Measurements from ENCODE around the gene THAP2. TPM values are rescaled to one million over a fixed set of nuclear protein-coding genes. Genes with fewer than 3 reads are reported as not detected.

THAP2 gene
- total RNA-seq, 1 experiment from 2014 or later: 3.7 TPM

DNA sequence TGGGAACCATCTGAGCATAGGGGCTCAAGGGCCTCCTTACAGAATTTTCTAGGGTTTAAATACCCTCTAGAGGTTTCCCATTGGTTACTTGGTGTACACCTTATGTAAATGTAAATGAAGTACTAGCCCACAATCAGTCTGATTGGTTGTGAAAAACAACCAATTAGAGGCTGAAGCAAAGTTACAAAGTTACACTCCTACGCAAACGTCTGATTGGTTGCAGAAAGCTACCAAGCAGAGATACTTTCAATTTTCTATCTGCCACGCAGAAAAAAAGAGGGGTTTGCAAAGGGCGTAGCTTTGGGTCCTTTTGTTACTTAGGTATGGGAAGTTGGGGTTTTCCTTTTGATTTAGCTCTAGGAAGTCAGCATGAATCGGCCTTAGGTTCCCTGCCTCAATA, 20.0 kb downstream of the THAP2 start:
- Histone ChIP-seq H3K4me1 (ENCODE audit: control insufficient read depth, insufficient read depth, low read length) (peaks cover 10% of the 10 kb centered on the region), H3K9me3 (ENCODE audit: control insufficient read depth, insufficient read depth, low read depth, low read length) (no peaks in the 10 kb centered on the region), H3K27ac (ENCODE audit: low read length) (peak overlapping the region; percentile 2; the same call in 1 of the 2 replicates), H3K27me3 (ENCODE audit: control insufficient read depth, insufficient read depth, low read length) (no peaks in the 10 kb centered on the region), H3K36me3 (ENCODE audit: control insufficient read depth, insufficient read depth, low read length) (no peaks in the 10 kb centered on the region), H3K4me3 (ENCODE audit: low read depth in 2 of 2, low read length in 2 of 2) (peak overlapping the region in 1 of 2 experiments; percentile 34; a peak in 2 of 4 replicates)
- ChIA-PET POLR2A (no interaction called here), CTCF (interaction anchor here (0.7 kb wide), 1 partner anchor 63 kb away, joined by 9 read pairs; no protein-coding TSS in a partner anchor)
- in situ Hi-C loops (cut with HindIII; ENCODE audit: low pct_unique_long_range_greater_than_20kb, low sequenced_read_pairs): no loop called here
- TF ChIP-seq, protein P1, sequence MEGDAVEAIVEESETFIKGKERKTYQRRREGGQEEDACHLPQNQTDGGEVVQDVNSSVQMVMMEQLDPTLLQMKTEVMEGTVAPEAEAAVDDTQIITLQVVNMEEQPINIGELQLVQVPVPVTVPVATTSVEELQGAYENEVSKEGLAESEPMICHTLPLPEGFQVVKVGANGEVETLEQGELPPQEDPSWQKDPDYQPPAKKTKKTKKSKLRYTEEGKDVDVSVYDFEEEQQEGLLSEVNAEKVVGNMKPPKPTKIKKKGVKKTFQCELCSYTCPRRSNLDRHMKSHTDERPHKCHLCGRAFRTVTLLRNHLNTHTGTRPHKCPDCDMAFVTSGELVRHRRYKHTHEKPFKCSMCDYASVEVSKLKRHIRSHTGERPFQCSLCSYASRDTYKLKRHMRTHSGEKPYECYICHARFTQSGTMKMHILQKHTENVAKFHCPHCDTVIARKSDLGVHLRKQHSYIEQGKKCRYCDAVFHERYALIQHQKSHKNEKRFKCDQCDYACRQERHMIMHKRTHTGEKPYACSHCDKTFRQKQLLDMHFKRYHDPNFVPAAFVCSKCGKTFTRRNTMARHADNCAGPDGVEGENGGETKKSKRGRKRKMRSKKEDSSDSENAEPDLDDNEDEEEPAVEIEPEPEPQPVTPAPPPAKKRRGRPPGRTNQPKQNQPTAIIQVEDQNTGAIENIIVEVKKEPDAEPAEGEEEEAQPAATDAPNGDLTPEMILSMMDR (IDR thresholded peaks at IDR 0.05): no peak
- TF ChIP-seq, protein P2, sequence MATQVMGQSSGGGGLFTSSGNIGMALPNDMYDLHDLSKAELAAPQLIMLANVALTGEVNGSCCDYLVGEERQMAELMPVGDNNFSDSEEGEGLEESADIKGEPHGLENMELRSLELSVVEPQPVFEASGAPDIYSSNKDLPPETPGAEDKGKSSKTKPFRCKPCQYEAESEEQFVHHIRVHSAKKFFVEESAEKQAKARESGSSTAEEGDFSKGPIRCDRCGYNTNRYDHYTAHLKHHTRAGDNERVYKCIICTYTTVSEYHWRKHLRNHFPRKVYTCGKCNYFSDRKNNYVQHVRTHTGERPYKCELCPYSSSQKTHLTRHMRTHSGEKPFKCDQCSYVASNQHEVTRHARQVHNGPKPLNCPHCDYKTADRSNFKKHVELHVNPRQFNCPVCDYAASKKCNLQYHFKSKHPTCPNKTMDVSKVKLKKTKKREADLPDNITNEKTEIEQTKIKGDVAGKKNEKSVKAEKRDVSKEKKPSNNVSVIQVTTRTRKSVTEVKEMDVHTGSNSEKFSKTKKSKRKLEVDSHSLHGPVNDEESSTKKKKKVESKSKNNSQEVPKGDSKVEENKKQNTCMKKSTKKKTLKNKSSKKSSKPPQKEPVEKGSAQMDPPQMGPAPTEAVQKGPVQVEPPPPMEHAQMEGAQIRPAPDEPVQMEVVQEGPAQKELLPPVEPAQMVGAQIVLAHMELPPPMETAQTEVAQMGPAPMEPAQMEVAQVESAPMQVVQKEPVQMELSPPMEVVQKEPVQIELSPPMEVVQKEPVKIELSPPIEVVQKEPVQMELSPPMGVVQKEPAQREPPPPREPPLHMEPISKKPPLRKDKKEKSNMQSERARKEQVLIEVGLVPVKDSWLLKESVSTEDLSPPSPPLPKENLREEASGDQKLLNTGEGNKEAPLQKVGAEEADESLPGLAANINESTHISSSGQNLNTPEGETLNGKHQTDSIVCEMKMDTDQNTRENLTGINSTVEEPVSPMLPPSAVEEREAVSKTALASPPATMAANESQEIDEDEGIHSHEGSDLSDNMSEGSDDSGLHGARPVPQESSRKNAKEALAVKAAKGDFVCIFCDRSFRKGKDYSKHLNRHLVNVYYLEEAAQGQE (IDR thresholded peaks at IDR 0.05; ENCODE audit: insufficient read depth in 1 of 2, low read depth in 2 of 2, low read length in 1 of 2): no peak
- TF ChIP-seq TCF7L2 (IDR thresholded peaks at IDR 0.05; ENCODE audit: low read depth, low read length): no peak
- TF ChIP-seq POLR2AphosphoS5 (IDR thresholded peaks at IDR 0.05; ENCODE audit: low read depth, low read length): no peak
- no peak for TF ChIP-seq SIN3A (IDR thresholded peaks at IDR 0.05; ENCODE audit: borderline replicate concordance, insufficient read depth, low read depth, low read length)
- DNase-seq (ENCODE audit: low read depth, low spot score) (no peak), ATAC-seq (no peak)
- BruUV-seq (replicated peaks): no TSS peak
- intact Hi-C loops (cut with micrococcal nuclease; ENCODE audit: unreplicated experiment): no loop called here

DNA sequence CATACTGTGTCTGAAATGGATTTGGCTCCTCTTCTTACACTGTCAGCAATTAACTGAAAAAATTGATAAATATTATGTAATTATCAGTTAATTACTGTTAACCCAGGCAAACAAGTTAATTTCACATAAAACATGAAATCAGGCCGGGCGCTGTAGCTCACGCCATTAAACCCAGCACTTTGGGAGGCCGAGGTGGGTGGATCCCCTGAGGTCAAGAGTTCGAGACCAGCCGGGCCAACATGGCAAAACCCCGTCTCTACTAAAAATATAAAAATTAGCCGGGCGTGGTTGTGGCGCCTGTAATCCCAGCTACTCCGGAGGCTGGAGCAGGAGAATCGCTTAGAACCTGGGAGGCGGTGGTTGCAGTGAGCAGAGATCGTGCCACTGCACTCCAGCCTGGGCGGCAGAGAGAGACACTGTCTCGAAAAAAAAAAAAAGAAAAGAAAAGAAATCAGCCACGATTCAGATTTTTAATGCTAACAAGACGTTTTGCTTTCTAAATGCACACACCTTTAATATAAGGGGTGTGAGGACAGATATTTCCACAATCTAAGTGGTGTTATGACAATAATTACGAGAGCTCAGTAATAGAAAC, 21.3 kb downstream of the THAP2 start:
- in situ Hi-C loops (cut with HindIII; ENCODE audit: low pct_unique_long_range_greater_than_20kb, low sequenced_read_pairs): no loop called here
- Histone ChIP-seq H3K36me3 (ENCODE audit: control insufficient read depth, insufficient read depth, low read length) (no peaks in the 10 kb centered on the region), H3K4me1 (ENCODE audit: control insufficient read depth, insufficient read depth, low read length) (peaks cover 10% of the 10 kb centered on the region), H3K27ac (ENCODE audit: low read length) (peak overlapping the region; percentile 96), H3K9me3 (ENCODE audit: control insufficient read depth, insufficient read depth, low read depth, low read length) (no peaks in the 10 kb centered on the region), H3K27me3 (ENCODE audit: control insufficient read depth, insufficient read depth, low read length) (no peaks in the 10 kb centered on the region), H3K4me3 (ENCODE audit: low read depth in 2 of 2, low read length in 2 of 2) (peak overlapping the region; percentile 76)
- CTCF ChIA-PET: interaction anchor here (1.9 kb wide), 1 partner anchor 62 kb away, joined by 10 read pairs; no protein-coding TSS in a partner anchor
- ATAC-seq (no peak), DNase-seq (ENCODE audit: low read depth, low spot score) (no peak)
- TF ChIP-seq, protein P1 (IDR thresholded peaks at IDR 0.05): no peak
- TF ChIP-seq SIN3A (IDR thresholded peaks at IDR 0.05; ENCODE audit: borderline replicate concordance, insufficient read depth, low read depth, low read length) (no peak), POLR2AphosphoS5 (IDR thresholded peaks at IDR 0.05; ENCODE audit: low read depth, low read length) (no peak), TCF7L2 (IDR thresholded peaks at IDR 0.05; ENCODE audit: low read depth, low read length) (no peak)
- TF ChIP-seq, protein P2 (IDR thresholded peaks at IDR 0.05; ENCODE audit: insufficient read depth in 1 of 2, low read depth in 2 of 2, low read length in 1 of 2): no peak
- no TSS peak for BruUV-seq (replicated peaks)
- intact Hi-C loops (cut with micrococcal nuclease; ENCODE audit: unreplicated experiment): no loop called here
- POLR2A ChIA-PET: interaction anchor here (0.6 to 1.8 kb wide), 2 partner anchors 21 to 73 kb away, joined by 6 to 16 read pairs; partner anchors contain the start of genes THAP2 and ZFC3H1
